HT-29 (cell line): ENCODE results near the gene LRCH3. TPM values are rescaled to one million over a fixed set of nuclear protein-coding genes. Genes with fewer than 3 reads are reported as not detected.

Source experiments
- DNase-seq: peaks from one replicate; pipeline ENCODE4 v3.0.0-alpha.2; 2015; ENCODE audit warnings: low spot score
- total RNA-seq: library from RNA; depleted of rRNA; stranded (reverse); fragments of >200 nt; shearing (Covaris generic); gene quantifications from 2 replicates; pipeline ENCODE4 v1.2.3, GENCODE V29; 2014; rRNA removed

The LRCH3 gene
- total RNA-seq: 30.6 and 36.5 TPM in 2 replicates

GRCh38 chr3:197791113-197791891 lies at the start of gene LRCH3:
Gene LRCH3, plus strand, starts transcription at chr3:197791254. Its CDS starts 25 bp downstream, at chr3:197791279.
- peak; percentile 72 for DNase-seq

- no peak for DNase-seq
These were observed 48.3 kb upstream of the LRCH3 start for GRCh38 chr3:197742787-197743186.

GRCh38 chr3:197746209-197746608 lies 44.8 kb upstream of the LRCH3 start:
- no peak for DNase-seq

- DNase-seq: no peak
These were observed 44.2 kb upstream of the LRCH3 start for GRCh38 chr3:197746801-197747237.

GRCh38 chr3:197748597-197749314 lies 42.3 kb upstream of the LRCH3 start:
- no peak for DNase-seq

- peak; percentile 51 for DNase-seq
These were observed 41.8 kb upstream of the LRCH3 start for GRCh38 chr3:197749315-197749600.

- peak; percentile 90 for DNase-seq
These were observed 41.3 kb upstream of the LRCH3 start, which contains the start of gene FYTTD1 for GRCh38 chr3:197749601-197750395. Gene FYTTD1, plus strand, starts transcription at chr3:197749883. Its CDS starts 89 bp downstream, at chr3:197749972.

GRCh38 chr3:197750396-197750831 lies 40.6 kb upstream of the LRCH3 start:
- peak; percentile 76 for DNase-seq

- peak; percentile 47 for DNase-seq
These were observed 40.0 kb upstream of the LRCH3 start for GRCh38 chr3:197750858-197751737.

GRCh38 chr3:197752107-197752506 lies 38.9 kb upstream of the LRCH3 start:
- peak; percentile 7 for DNase-seq

- DNase-seq: peak; percentile 13
These were observed 37.8 kb upstream of the LRCH3 start for GRCh38 chr3:197753263-197753662.

GRCh38 chr3:197756704-197757103 lies 34.4 kb upstream of the LRCH3 start:
- DNase-seq: no peak

- DNase-seq: no peak
These were observed 32.5 kb upstream of the LRCH3 start for GRCh38 chr3:197758512-197758911.

- no peak for DNase-seq
These were observed 29.3 kb upstream of the LRCH3 start for GRCh38 chr3:197761784-197762183.

- no peak for DNase-seq
These were observed 15.7 kb upstream of the LRCH3 start for GRCh38 chr3:197775317-197775716.

- DNase-seq: no peak
These were observed 8.8 kb upstream of the LRCH3 start for GRCh38 chr3:197782230-197782629.

GRCh38 chr3:197784019-197784585 lies 7.0 kb upstream of the LRCH3 start:
- no peak for DNase-seq

GRCh38 chr3:197787412-197787811 lies 3.6 kb upstream of the LRCH3 start:
- DNase-seq: peak; percentile 19

- no peak for DNase-seq
These were observed 1.7 kb upstream of the LRCH3 start for GRCh38 chr3:197789309-197789708.

- no peak for DNase-seq
These were observed 1.0 kb upstream of the LRCH3 start for GRCh38 chr3:197790033-197790432.
